Trophoblast cell (in vitro differentiated cells and primary cell): Measurements from ENCODE around the gene GSG1L.
A peak's percentile ranks its signal among the peaks of the same experiment; 100 is the strongest.

Source experiments
- DNase-seq, 2 donors: peaks; one replicate each; pipeline ENCODE4 v3.0.0-alpha.2; 2016
- H2AFZ ChIP-seq: 2 replicates; pipeline ENCODE4 v1.6.1; 2013; ENCODE audit warnings: low read length, moderate library complexity, mild to moderate bottlenecking; ENCODE audit not compliant: insufficient read depth, poor library complexity
- H2AK5ac ChIP-seq: 2 replicates; pipeline ENCODE4 v1.6.1; 2013; ENCODE audit warnings: mild to moderate bottlenecking, low read length
- H2BK120ac ChIP-seq: 2 replicates; pipeline ENCODE4 v1.6.1; 2013; ENCODE audit warnings: low read length, mild to moderate bottlenecking, moderate library complexity; ENCODE audit not compliant: insufficient read depth, poor library complexity
- H2BK12ac ChIP-seq: 2 replicates; pipeline ENCODE4 v1.6.1; 2013; ENCODE audit warnings: mild to moderate bottlenecking, low read length, moderate library complexity
- H2BK5ac ChIP-seq: 2 replicates; pipeline ENCODE4 v1.6.1; 2013; ENCODE audit warnings: low read length, low read depth, moderate library complexity, mild to moderate bottlenecking; ENCODE audit not compliant: poor library complexity
- H3K14ac ChIP-seq: 2 replicates; pipeline ENCODE4 v1.6.1; 2013; ENCODE audit warnings: mild to moderate bottlenecking, low read length
- H3K18ac ChIP-seq: 2 replicates; pipeline ENCODE4 v1.6.1; 2013; ENCODE audit warnings: mild to moderate bottlenecking, low read length
- H3K23ac ChIP-seq: 2 replicates; pipeline ENCODE4 v1.6.1; 2013; ENCODE audit warnings: low read length
- H3K27ac ChIP-seq: 2 replicates; pipeline ENCODE4 v1.5.1; 2013; ENCODE audit warnings: low read depth, mild to moderate bottlenecking, inconsistent platforms, low read length, moderate library complexity
- H3K27me3 ChIP-seq: 2 replicates; pipeline ENCODE4 v1.6.1; 2013; ENCODE audit warnings: inconsistent platforms, mild to moderate bottlenecking, low read length, moderate library complexity; ENCODE audit not compliant: insufficient read depth
- H3K36me3 ChIP-seq, 2 experiments: 1 replicate in 1 of 2; 2 replicates in 1 of 2; pipeline ENCODE4 v1.6.1; 2013; ENCODE audit warnings: low read length in 2 of 2, mild to moderate bottlenecking in 2 of 2, moderate library complexity in 1 of 2; ENCODE audit not compliant: insufficient read depth in 2 of 2, control insufficient read depth in 1 of 2
- H3K4ac ChIP-seq: 2 replicates; pipeline ENCODE4 v1.6.1; 2013; ENCODE audit warnings: low read depth, mild to moderate bottlenecking, low read length, moderate library complexity
- H3K4me1 ChIP-seq, 2 experiments: 1 replicate in 1 of 2; 2 replicates in 1 of 2; pipeline ENCODE4 v1.6.1; 2013; ENCODE audit warnings: low read length in 2 of 2, mild to moderate bottlenecking in 2 of 2, moderate library complexity in 1 of 2; ENCODE audit not compliant: insufficient read depth in 2 of 2, control insufficient read depth in 1 of 2
- H3K4me2 ChIP-seq: 2 replicates; pipeline ENCODE4 v1.6.1; 2013; ENCODE audit warnings: inconsistent platforms, mild to moderate bottlenecking, low read length, moderate library complexity
- H3K4me3 ChIP-seq: 2 replicates; pipeline ENCODE4 v1.5.1; 2013; ENCODE audit warnings: mild to moderate bottlenecking, low read depth, low read length, inconsistent platforms
- H3K79me1 ChIP-seq: one replicate; pipeline ENCODE4 v1.6.1; 2013; ENCODE audit warnings: low read length
- H3K79me2 ChIP-seq: 2 replicates; pipeline ENCODE4 v1.6.1; 2013; ENCODE audit warnings: low read length, mild to moderate bottlenecking; ENCODE audit not compliant: control insufficient read depth, insufficient read depth, poor library complexity
- H3K9ac ChIP-seq: 2 replicates; pipeline ENCODE4 v1.6.1; 2013; ENCODE audit warnings: mild to moderate bottlenecking, low read length
- H3K9me3 ChIP-seq: 2 replicates; pipeline ENCODE4 v1.6.1; 2013; ENCODE audit warnings: low read depth, mild to moderate bottlenecking, control low read depth, inconsistent platforms, low read length; ENCODE audit not compliant: insufficient read depth
- H4K12ac ChIP-seq: 2 replicates; pipeline ENCODE4 v1.6.1; 2013; ENCODE audit warnings: low read depth, mild to moderate bottlenecking, low read length, moderate library complexity
- H4K8ac ChIP-seq: 2 replicates; pipeline ENCODE4 v1.6.1; 2013; ENCODE audit warnings: low read depth, mild to moderate bottlenecking, low read length, moderate library complexity
- H4K91ac ChIP-seq: one replicate; pipeline ENCODE4 v1.6.1; 2013; ENCODE audit warnings: low read depth, mild to moderate bottlenecking, low read length, moderate library complexity
- WGBS: extraction: QIAGEN DNeasy Blood & Tissue Kit; methylation state at CpG from one replicate; pipeline ENCODE4 v1.1.7; 2013; ENCODE audit warnings: missing lambda C conversion rate; ENCODE audit not compliant: insufficient read length, insufficient coverage; ENCODE audit errors: extremely low coverage; 5-methylcytosine and 5-hydroxymethylcytosine counted together

The GSG1L gene

DNA sequence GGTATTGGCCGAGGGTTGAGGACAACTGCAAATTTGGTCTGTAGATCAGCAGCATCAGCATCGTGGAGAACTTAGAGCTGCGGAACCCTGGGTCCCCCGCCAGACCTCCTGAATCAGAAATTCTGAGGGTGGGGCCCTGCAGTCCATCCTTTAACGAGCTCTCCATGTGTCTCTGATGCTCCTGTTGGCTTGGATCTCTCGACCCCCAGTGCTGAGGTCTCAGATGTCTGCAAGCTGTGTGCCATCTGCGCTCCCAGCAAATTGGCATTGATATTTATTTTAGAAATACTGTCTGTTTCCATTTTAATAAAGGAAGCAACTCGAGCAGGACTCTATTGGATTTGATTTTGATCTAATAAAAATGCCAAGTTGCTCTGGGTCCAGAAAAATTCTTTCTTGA lies 263.6 kb downstream of the GSG1L start:
- no peak overlapping the region for H2AFZ ChIP-seq
- H2BK5ac ChIP-seq, result no peak overlapping the region
- no peak overlapping the region for H4K91ac ChIP-seq
- no peak overlapping the region for H3K4ac ChIP-seq
- no peak overlapping the region for H3K14ac ChIP-seq
- H2BK120ac ChIP-seq, result no peak overlapping the region
- H3K79me2 ChIP-seq, result no peaks in the 10 kb centered on the region
- no peaks in the 10 kb centered on the region for H3K4me1 ChIP-seq
- H4K8ac ChIP-seq, result no peak overlapping the region
- H3K36me3 ChIP-seq, result no peaks in the 10 kb centered on the region
- no peak overlapping the region for H3K27ac ChIP-seq
- DNase-seq, result no peak
- H2AK5ac ChIP-seq, result no peak overlapping the region
- H2BK12ac ChIP-seq, result no peak overlapping the region
- H4K12ac ChIP-seq, result no peak overlapping the region
- no peak overlapping the region for H3K18ac ChIP-seq
- no peak overlapping the region for H3K9ac ChIP-seq
- H3K4me2 ChIP-seq, result no peak overlapping the region
- WGBS, result no CpG with 5 or more reads among the region's 8 CpGs
- no peaks in the 10 kb centered on the region for H3K9me3 ChIP-seq
- H3K23ac ChIP-seq, result no peak overlapping the region
- H3K27me3 ChIP-seq, result no peaks in the 10 kb centered on the region
- H3K79me1 ChIP-seq, result no peaks in the 10 kb centered on the region
- no peak overlapping the region for H3K4me3 ChIP-seq

DNA sequence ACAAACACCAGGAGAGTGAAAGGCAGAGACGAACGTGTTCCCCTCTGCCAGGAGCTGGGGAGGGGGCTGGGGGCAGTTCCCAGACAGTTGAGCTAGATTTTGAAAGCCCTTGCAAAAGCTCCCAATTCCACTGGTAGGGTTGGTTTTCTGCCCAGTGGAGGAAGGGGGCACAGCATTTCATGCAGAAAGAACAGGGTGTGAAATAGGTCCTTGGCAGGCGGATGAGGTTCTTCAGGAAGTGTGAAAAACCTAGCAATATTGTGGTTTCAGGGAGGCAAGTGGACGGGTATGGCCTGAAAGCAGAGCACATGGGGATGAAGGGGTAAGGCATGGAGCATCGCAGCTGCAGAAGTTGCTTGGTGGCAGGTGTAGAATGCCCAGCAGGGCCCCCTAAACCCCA lies 265.3 kb downstream of the GSG1L start:
- H3K18ac ChIP-seq, result no peak overlapping the region
- H2BK5ac ChIP-seq, result no peak overlapping the region
- H3K4me1 ChIP-seq, result no peaks in the 10 kb centered on the region
- no peak overlapping the region for H3K27ac ChIP-seq
- no peak overlapping the region for H2BK120ac ChIP-seq
- no peak overlapping the region for H2BK12ac ChIP-seq
- no peaks in the 10 kb centered on the region for H3K79me2 ChIP-seq
- H3K27me3 ChIP-seq, result no peaks in the 10 kb centered on the region
- H2AK5ac ChIP-seq, result no peak overlapping the region
- no peak overlapping the region for H2AFZ ChIP-seq
- no peak overlapping the region for H3K4me2 ChIP-seq
- no peak overlapping the region for H3K9ac ChIP-seq
- DNase-seq, result no peak
- H3K36me3 ChIP-seq, result no peaks in the 10 kb centered on the region
- WGBS, result no CpG with 5 or more reads among the region's 5 CpGs
- H3K23ac ChIP-seq, result no peak overlapping the region
- no peak overlapping the region for H4K8ac ChIP-seq
- no peak overlapping the region for H3K4ac ChIP-seq
- H3K4me3 ChIP-seq, result no peak overlapping the region
- no peaks in the 10 kb centered on the region for H3K79me1 ChIP-seq
- no peak overlapping the region for H4K12ac ChIP-seq
- no peak overlapping the region for H4K91ac ChIP-seq
- H3K9me3 ChIP-seq, result no peaks in the 10 kb centered on the region
- H3K14ac ChIP-seq, result no peak overlapping the region

DNA sequence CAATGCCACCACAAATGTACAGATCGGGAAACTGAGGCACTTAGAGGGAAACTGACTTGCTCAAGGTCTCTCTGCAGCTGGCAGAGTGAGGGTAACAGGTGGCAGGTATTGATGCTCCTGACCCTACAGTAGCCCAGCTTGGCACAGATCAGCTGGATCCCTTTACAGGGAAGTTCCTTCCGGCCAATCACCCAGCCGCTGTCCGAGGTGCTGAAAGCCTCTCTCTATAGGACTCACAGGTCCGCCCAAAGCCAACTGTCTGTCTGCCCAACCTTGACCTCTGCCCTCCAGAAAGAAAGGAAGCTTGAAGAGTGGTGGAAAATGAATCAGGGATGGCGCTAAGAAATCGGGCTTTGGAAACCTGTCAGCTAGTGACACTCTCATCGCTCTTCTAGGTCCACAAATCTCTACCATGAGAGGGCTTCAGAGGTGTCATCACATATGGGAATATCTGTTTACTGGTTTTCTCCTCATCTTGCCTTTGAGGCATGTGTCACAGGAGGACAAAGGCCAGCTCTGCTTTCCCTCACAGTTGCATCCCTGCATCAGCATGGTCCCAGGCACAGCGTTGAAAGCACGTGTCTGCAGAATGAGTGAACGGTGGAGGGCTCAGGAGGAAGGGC lies 267.4 kb downstream of the GSG1L start:
- H3K79me1 ChIP-seq, result no peaks in the 10 kb centered on the region
- no peak overlapping the region for H3K9ac ChIP-seq
- H3K4me2 ChIP-seq, result no peak overlapping the region
- H3K79me2 ChIP-seq, result no peaks in the 10 kb centered on the region
- no peak overlapping the region for H2AK5ac ChIP-seq
- no peak overlapping the region for H2BK5ac ChIP-seq
- no peak overlapping the region for H2BK120ac ChIP-seq
- no peak overlapping the region for H3K14ac ChIP-seq
- no peaks in the 10 kb centered on the region for H3K27me3 ChIP-seq
- no peak overlapping the region for H3K4me3 ChIP-seq
- H3K36me3 ChIP-seq, result no peaks in the 10 kb centered on the region
- H3K18ac ChIP-seq, result no peak overlapping the region
- H4K91ac ChIP-seq, result no peak overlapping the region
- H3K23ac ChIP-seq, result no peak overlapping the region
- no peak overlapping the region for H2BK12ac ChIP-seq
- no peak overlapping the region for H4K8ac ChIP-seq
- no peak overlapping the region for H2AFZ ChIP-seq
- no peaks in the 10 kb centered on the region for H3K4me1 ChIP-seq
- whole genome bisulfite sequencing, result no CpG with 5 or more reads among the region's 11 CpGs
- no peak overlapping the region for H3K27ac ChIP-seq
- H3K9me3 ChIP-seq, result peaks cover 3% of the 10 kb centered on the region
- peak; percentile 45 to 74 for DNase-seq
- H3K4ac ChIP-seq, result no peak overlapping the region
- H4K12ac ChIP-seq, result no peak overlapping the region

DNA sequence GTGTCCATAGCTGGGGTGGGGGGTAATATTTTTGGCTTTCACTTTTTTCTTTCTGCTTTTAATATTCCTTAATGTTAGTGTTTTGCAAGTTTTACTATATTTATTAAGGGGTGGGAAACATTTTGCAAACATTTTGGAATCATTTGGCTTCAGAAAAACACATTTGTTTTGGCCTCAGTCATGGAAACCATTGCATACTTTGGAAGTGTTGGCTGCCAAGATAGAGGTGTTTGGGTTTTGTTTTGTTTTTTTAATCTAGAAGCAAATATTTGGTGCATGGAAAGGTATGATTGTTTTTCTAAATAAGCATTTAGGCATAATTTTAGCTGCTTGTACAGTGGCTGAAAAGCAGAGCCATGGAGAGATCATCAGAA lies 270.3 kb downstream of the GSG1L start:
- no peak overlapping the region for H3K23ac ChIP-seq
- no peak overlapping the region for H3K4me3 ChIP-seq

More for the DNA sequence above, 270.3 kb downstream of the GSG1L start:
- no peaks in the 10 kb centered on the region for H3K79me1 ChIP-seq
- H2BK5ac ChIP-seq, result no peak overlapping the region
- no peak overlapping the region for H3K14ac ChIP-seq
- no peak overlapping the region for H4K91ac ChIP-seq
- H3K18ac ChIP-seq, result no peak overlapping the region
- no peak overlapping the region for H3K4me2 ChIP-seq
- no peak overlapping the region for H3K4ac ChIP-seq
- no peak overlapping the region for H3K9ac ChIP-seq
- no peak overlapping the region for H2AK5ac ChIP-seq
- no peaks in the 10 kb centered on the region for H3K4me1 ChIP-seq
- no peaks in the 10 kb centered on the region for H3K36me3 ChIP-seq
- no peak overlapping the region for H3K27ac ChIP-seq
- no peak overlapping the region for H4K8ac ChIP-seq
- H4K12ac ChIP-seq, result no peak overlapping the region
- H3K27me3 ChIP-seq, result no peaks in the 10 kb centered on the region
- DNase-seq, result no peak
- H3K9me3 ChIP-seq, result peaks cover 3% of the 10 kb centered on the region
- no peak overlapping the region for H2BK12ac ChIP-seq
- no peaks in the 10 kb centered on the region for H3K79me2 ChIP-seq
- no peak overlapping the region for H2BK120ac ChIP-seq
- no peak overlapping the region for H2AFZ ChIP-seq
